NB4 (cell line): ENCODE results near the gene IL17REL.

Experiments used
- POLR2A ChIP-seq: IDR thresholded peaks from 2 replicates; pipeline ENCODE4 v1.6.1; 2011; ENCODE audit warnings: mild to moderate bottlenecking; ENCODE audit not compliant: insufficient read length; ENCODE audit errors: extremely low read depth
- TF ChIP-seq, protein P1 (sequence below): IDR thresholded peaks from one replicate; pipeline ENCODE4 v1.5.1; 2012; ENCODE audit warnings: low read depth, low read length

DNA sequence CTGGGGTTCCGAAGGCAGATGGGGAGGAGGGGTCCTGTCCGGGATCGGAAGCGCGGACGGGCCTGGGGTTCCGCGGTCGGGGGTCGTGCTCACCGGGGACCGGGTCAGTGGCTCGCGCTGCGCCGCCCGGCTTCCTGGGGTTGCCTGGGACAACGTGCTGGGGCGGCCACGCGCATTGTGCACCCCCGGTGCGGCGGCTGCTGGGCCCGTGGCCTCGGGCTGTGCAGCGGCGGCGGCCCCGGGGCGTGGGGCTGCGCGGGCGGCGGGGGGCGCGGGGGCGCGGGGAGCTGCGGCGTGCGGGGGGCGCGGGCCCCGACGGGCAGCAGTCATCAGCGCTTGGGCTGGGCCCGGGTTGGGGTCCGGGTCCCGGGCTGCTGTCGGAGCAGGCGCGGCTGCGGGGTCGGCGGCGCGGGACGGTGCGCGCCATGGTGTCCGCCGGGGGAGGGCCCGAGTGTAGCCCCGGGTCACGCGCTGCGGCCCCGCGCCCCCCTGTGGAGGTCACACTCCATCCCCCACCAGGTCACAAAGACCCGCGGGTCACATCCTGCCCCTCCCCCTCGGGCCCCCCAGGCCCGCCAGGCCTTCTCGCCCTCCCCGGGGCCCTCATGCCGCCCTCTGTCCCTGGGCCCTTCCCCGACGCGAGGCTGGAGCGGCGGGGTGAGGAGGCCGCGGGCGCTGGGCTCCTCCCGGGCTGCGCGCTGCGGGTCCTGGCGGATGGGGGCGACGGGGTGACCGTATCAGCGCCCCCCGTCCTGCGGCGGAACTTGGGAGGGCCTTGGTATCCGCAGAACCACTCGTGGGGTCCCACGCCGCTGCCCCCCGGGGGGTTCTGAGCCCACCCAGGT, 45.7 kb upstream of the IL17REL start, which contains the start of gene TTLL8:
- TF ChIP-seq, protein P1, sequence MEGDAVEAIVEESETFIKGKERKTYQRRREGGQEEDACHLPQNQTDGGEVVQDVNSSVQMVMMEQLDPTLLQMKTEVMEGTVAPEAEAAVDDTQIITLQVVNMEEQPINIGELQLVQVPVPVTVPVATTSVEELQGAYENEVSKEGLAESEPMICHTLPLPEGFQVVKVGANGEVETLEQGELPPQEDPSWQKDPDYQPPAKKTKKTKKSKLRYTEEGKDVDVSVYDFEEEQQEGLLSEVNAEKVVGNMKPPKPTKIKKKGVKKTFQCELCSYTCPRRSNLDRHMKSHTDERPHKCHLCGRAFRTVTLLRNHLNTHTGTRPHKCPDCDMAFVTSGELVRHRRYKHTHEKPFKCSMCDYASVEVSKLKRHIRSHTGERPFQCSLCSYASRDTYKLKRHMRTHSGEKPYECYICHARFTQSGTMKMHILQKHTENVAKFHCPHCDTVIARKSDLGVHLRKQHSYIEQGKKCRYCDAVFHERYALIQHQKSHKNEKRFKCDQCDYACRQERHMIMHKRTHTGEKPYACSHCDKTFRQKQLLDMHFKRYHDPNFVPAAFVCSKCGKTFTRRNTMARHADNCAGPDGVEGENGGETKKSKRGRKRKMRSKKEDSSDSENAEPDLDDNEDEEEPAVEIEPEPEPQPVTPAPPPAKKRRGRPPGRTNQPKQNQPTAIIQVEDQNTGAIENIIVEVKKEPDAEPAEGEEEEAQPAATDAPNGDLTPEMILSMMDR: no peak
- no peak for TF ChIP-seq POLR2A
